ENCODE measurements around the gene TMEM273.

DNA sequence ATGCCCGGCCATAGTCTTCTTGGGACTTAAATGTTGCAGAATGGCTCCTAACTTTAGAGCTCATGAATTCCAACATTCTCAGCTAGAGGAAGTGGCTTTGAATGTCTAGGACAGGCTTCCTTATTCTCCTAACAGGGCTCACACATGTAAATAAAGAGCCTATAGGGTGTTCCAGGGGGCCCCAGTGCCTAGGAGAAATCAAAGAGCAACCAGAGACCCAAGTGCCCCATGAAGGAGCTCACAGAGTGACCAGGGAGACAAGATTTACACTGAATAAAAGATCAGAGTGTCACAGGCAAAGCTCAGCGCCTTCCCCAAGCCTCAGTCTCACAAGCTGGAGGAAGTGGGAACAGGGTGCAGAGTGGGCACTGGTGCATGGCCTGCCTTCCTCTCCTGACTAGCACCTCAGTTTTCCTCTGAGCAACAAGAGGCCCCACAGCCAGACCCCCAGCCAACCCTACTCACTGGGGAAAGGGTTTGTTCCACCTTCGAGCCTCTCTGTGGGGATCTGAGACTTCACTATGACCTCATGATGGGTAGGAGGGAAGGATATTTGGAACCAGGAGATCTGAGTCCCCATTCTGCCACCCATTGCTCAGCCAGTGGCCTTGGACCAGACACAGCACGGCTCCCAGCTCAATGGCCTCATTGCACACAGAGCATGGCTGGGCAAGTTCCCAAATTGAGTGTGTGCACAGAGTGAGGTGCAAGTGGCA lies 16.0 kb downstream of the TMEM273 start:
- TF ChIP-seq, protein P1, sequence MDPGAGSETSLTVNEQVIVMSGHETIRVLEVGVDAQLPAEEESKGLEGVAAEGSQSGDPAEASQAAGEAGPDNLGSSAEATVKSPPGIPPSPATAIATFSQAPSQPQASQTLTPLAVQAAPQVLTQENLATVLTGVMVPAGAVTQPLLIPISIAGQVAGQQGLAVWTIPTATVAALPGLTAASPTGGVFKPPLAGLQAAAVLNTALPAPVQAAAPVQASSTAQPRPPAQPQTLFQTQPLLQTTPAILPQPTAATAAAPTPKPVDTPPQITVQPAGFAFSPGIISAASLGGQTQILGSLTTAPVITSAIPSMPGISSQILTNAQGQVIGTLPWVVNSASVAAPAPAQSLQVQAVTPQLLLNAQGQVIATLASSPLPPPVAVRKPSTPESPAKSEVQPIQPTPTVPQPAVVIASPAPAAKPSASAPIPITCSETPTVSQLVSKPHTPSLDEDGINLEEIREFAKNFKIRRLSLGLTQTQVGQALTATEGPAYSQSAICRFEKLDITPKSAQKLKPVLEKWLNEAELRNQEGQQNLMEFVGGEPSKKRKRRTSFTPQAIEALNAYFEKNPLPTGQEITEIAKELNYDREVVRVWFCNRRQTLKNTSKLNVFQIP (CRISPR knock-in tag; IDR thresholded peaks at IDR 0.05; ENCODE audit: borderline replicate concordance, low read depth): no peak
- no peak for TF ChIP-seq PATZ1 (CRISPR knock-in tag; IDR thresholded peaks at IDR 0.05; ENCODE audit: borderline replicate concordance)
- no peak for TF ChIP-seq SNAI2 (CRISPR knock-in tag; IDR thresholded peaks at IDR 0.05)
- no peak for TF ChIP-seq ARNTL (CRISPR knock-in tag; IDR thresholded peaks at IDR 0.05; ENCODE audit: borderline replicate concordance, low read depth)
- TF ChIP-seq TOX (CRISPR knock-in tag; IDR thresholded peaks at IDR 0.05; ENCODE audit: borderline replicate concordance): no peak
- no peak for TF ChIP-seq ESRRG (CRISPR knock-in tag; IDR thresholded peaks at IDR 0.05)
- no peak for TF ChIP-seq BACH2 (CRISPR knock-in tag; IDR thresholded peaks at IDR 0.05; ENCODE audit: borderline replicate concordance)
- no peak for TF ChIP-seq ISL1 (CRISPR knock-in tag; IDR thresholded peaks at IDR 0.05)
- no peak for TF ChIP-seq OSR1 (CRISPR knock-in tag; IDR thresholded peaks at IDR 0.05)

All from SK-N-SH treated with all-trans-retinoic acid at 6 μM for 48 hours (cell line).